B cell (primary cell): ENCODE data around the gene DHX15. TPM values are rescaled to one million over a fixed set of nuclear protein-coding genes. Genes with fewer than 3 reads are reported as not detected.

Source experiments
- ATAC-seq: fragments of 200-7000 bp; cut with Tn5 transposase; one replicate; pipeline ENCODE4 v1.10.0; 2021; ENCODE audit warnings: low read depth, mild to moderate bottlenecking, moderate number of reproducible peaks, moderate library complexity
- CTCF ChIA-PET: fragments of 350-600 bp; sonication (Branson Sonifier 250); formaldehyde crosslinking; loops from one replicate; lab custom pipeline; 2021; ENCODE audit warnings: antibody characterized with exemption, inconsistent platforms; lab: Charles Lee
- POLR2A ChIA-PET: fragments of 350-600 bp; sonication (Branson Sonifier 250); formaldehyde crosslinking; loops from one replicate; lab custom pipeline; 2021; ENCODE audit warnings: antibody characterized with exemption; lab: Charles Lee
- DNase-seq: peaks from one replicate; pipeline ENCODE4 v3.0.0; 2013
- H2AFZ ChIP-seq: 2 replicates; pipeline ENCODE4 v1.6.1; 2012; ENCODE audit warnings: mild to moderate bottlenecking, low read depth, low read length; ENCODE audit not compliant: insufficient read depth, poor library complexity, severe bottlenecking
- H3K27ac ChIP-seq, 2 donors: 1 replicate in 1 of 2; 2 replicates in 1 of 2; pipeline ENCODE4 v1.5.1; 2012 to 2013; ENCODE audit warnings: low read length in 2 of 2, mild to moderate bottlenecking in 2 of 2, moderate library complexity in 1 of 2
- H3K27me3 ChIP-seq, 4 experiments: fragments of 200-600 bp in 1 of 4; sonication (generic) in 1 of 4; replicated peaks in 1 of 4; 1 replicate in 2 of 4; 2 replicates in 2 of 4; pipeline versions ENCODE4 v1.6.1 to v1.7.0; 2013 to 2016; ENCODE audit warnings: low read length in 3 of 4, mild to moderate bottlenecking in 2 of 4, mixed read lengths in 1 of 4, moderate library complexity in 1 of 4; ENCODE audit not compliant: insufficient read depth in 4 of 4, control insufficient read depth in 3 of 4; ENCODE audit errors: control extremely low read depth in 1 of 4
- H3K36me3 ChIP-seq, 2 experiments: replicated peaks in 1 of 2; 1 replicate in 1 of 2; 2 replicates in 1 of 2; pipeline versions ENCODE4 v1.6.1 to v1.7.1; 2013; ENCODE audit warnings: low read length in 1 of 2; ENCODE audit not compliant: insufficient read depth in 2 of 2, control insufficient read depth in 1 of 2; ENCODE audit errors: control extremely low read depth in 1 of 2, extremely low read depth in 1 of 2
- H3K4me1 ChIP-seq, 2 donors: fragments of 200-600 bp in 1 of 2; sonication (generic) in 1 of 2; 1 replicate in 1 of 2; 2 replicates in 1 of 2; pipeline versions ENCODE4 v1.5.1 to v1.6.1; 2013 to 2017; ENCODE audit warnings: low read length in 2 of 2; ENCODE audit not compliant: control insufficient read depth in 2 of 2, insufficient read depth in 2 of 2
- H3K4me2 ChIP-seq: replicated peaks from 2 replicates; pipeline ENCODE3; 2012; ENCODE audit warnings: mild to moderate bottlenecking, low read depth, low read length; ENCODE audit not compliant: poor library complexity, severe bottlenecking
- H3K4me3 ChIP-seq, 5 experiments: fragments of 200-600 bp in 1 of 5; sonication (generic) in 1 of 5; 1 replicate in 3 of 5; 2 replicates in 2 of 5; pipeline versions ENCODE4 v1.5.1 to v1.7.0; 2011 to 2016; ENCODE audit warnings: low read length in 4 of 5, mild to moderate bottlenecking in 4 of 5, low read depth in 2 of 5, control low read depth in 1 of 5, moderate library complexity in 1 of 5; ENCODE audit not compliant: insufficient read depth in 1 of 5; ENCODE audit errors: control extremely low read depth in 1 of 5, extremely low read depth in 1 of 5
- H3K79me2 ChIP-seq: fragments of 200-600 bp; sonication (generic); one replicate; pipeline ENCODE4 v1.6.0; 2016; ENCODE audit warnings: low read length; ENCODE audit not compliant: control insufficient read depth, insufficient read depth
- H3K9ac ChIP-seq: fragments of 200-600 bp; sonication (generic); 2 replicates; pipeline ENCODE4 v1.6.1; 2017; ENCODE audit warnings: mild to moderate bottlenecking, low read length, moderate library complexity
- H3K9me3 ChIP-seq, 3 donors: one replicate each; pipeline versions ENCODE4 v1.6.1 to v1.7.1; 2013; ENCODE audit warnings: low read length in 2 of 3; ENCODE audit not compliant: control insufficient read depth in 2 of 3, insufficient read depth in 1 of 3; ENCODE audit errors: control extremely low read depth in 1 of 3
- H4K20me1 ChIP-seq: 2 replicates; pipeline ENCODE4 v1.6.0; 2012; ENCODE audit warnings: mild to moderate bottlenecking, low read length; ENCODE audit not compliant: insufficient read depth, control insufficient read depth, poor library complexity, severe bottlenecking
- H3K27ac Mint-ChIP-seq: one replicate; pipeline ENCODE4 v1.8.0; 2021; ENCODE audit warnings: mixed read lengths
- H3K27me3 Mint-ChIP-seq: one replicate; pipeline ENCODE4 v1.8.0; 2021; ENCODE audit warnings: mixed read lengths
- H3K4me1 Mint-ChIP-seq: one replicate; pipeline ENCODE4 v1.8.0; 2021; ENCODE audit warnings: mixed read lengths
- H3K4me3 Mint-ChIP-seq: one replicate; pipeline ENCODE4 v1.8.0; 2021; ENCODE audit warnings: mixed read lengths
- H3K9me3 Mint-ChIP-seq: one replicate; pipeline ENCODE4 v1.8.0; 2022; ENCODE audit warnings: mixed read lengths; ENCODE audit not compliant: insufficient read depth
- EZH2 ChIP-seq: IDR thresholded peaks from 2 replicates; pipeline ENCODE4 v1.6.1; 2012; ENCODE audit warnings: borderline replicate concordance, low read depth, mild to moderate bottlenecking, moderate library complexity, low read length; ENCODE audit not compliant: insufficient read depth, poor library complexity, severe bottlenecking
- WGBS: methylation state at CpG from one replicate; pipeline ENCODE4 v1.1.5; 2013; ENCODE audit warnings: missing lambda C conversion rate; ENCODE audit not compliant: insufficient coverage; 5-methylcytosine and 5-hydroxymethylcytosine counted together
- intact Hi-C: fragments of 100-400 bp; cut with micrococcal nuclease; formaldehyde crosslinking; loops from one replicate; pipeline ENCODE4 v1.10.0; 2022
- polyA plus RNA-seq: library from polyadenylated mRNA; depleted of rRNA; stranded (reverse); fragments of >200 nt; gene quantifications from 2 replicates; pipeline ENCODE4 v1.2.3, GENCODE V29; 2012
- small RNA-seq: library from RNA; depleted of rRNA; stranded (forward); fragments of <200 nt; gene quantifications from one replicate; pipeline ENCODE3, GENCODE V24; 2012; ENCODE audit warnings: low replicate concordance, low read depth; ENCODE audit not compliant: insufficient read length
- total RNA-seq, 2 donors: library from RNA; stranded (reverse); fragments of 120-200 nt in 1 of 2; gene quantifications; 1 replicate in 1 of 2; 2 replicates in 1 of 2; pipeline versions ENCODE4 v1.2.3 to v1.2.4, GENCODE V29; 2013 to 2022
- TF ChIP-seq, protein P1 (sequence below): fragments of 200-600 bp; IDR thresholded peaks from one replicate; pipeline ENCODE4 v1.8.0; 2022; ENCODE audit warnings: antibody characterized with exemption, mild to moderate bottlenecking

Gene DHX15
- total and polyA plus RNA-seq, 2 donors (not counting 1 experiment from before 2014, with no cell fraction given), result 58.8 to 162 TPM

DNA sequence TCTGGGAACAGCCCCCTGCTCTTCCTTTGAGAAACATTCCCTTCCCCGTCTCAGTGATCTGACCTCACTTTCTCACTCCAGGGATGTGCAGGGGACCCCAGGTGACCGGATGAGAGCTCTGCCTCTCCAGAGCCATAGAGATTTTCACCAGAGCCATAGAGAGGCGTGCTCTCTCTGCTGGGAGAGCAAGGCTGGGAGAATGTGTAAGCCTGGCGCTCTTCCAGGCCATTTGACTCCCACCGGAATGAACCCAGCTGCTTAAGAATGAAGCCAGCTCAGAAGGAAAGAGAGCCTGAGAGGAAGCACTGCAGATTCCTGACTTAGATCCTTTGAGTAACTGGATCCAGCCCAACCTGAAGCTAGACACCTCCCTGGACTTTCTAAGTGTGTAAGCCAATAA, 106.4 kb downstream of the DHX15 start:
- CTCF ChIA-PET, result interaction anchor here (1.0 kb wide), 1 partner anchor 10 kb away, joined by 3 read pairs; no protein-coding TSS in a partner anchor
- intact Hi-C loops, result no loop called here
- H3K27me3 ChIP-seq, result peaks cover 0 to 11% (median 6%) of the 10 kb centered on the region in 4 experiments
- TF ChIP-seq EZH2, result no peak
- TF ChIP-seq, protein P1, sequence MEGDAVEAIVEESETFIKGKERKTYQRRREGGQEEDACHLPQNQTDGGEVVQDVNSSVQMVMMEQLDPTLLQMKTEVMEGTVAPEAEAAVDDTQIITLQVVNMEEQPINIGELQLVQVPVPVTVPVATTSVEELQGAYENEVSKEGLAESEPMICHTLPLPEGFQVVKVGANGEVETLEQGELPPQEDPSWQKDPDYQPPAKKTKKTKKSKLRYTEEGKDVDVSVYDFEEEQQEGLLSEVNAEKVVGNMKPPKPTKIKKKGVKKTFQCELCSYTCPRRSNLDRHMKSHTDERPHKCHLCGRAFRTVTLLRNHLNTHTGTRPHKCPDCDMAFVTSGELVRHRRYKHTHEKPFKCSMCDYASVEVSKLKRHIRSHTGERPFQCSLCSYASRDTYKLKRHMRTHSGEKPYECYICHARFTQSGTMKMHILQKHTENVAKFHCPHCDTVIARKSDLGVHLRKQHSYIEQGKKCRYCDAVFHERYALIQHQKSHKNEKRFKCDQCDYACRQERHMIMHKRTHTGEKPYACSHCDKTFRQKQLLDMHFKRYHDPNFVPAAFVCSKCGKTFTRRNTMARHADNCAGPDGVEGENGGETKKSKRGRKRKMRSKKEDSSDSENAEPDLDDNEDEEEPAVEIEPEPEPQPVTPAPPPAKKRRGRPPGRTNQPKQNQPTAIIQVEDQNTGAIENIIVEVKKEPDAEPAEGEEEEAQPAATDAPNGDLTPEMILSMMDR, result no peak
- no peak overlapping the region for H3K4me2 ChIP-seq
- H3K4me1 ChIP-seq, result peaks cover 5 to 6% of the 10 kb centered on the region in 2 donors
- Mint-ChIP-seq H3K27me3 (peaks cover 69% of the 10 kb centered on the region), H3K4me1 (peaks cover 4% of the 10 kb centered on the region), H3K9me3 (no peaks in the 10 kb centered on the region), H3K27ac (no peak overlapping the region), H3K4me3 (no peak overlapping the region)
- DNase-seq (no peak), ATAC-seq (no peak)
- H3K36me3 ChIP-seq, result no peaks in the 10 kb centered on the region
- POLR2A ChIA-PET, result no interaction called here
- no peak overlapping the region for H2AFZ ChIP-seq
- H3K9me3 ChIP-seq, result no peaks in the 10 kb centered on the region
- H4K20me1 ChIP-seq, result no peaks in the 10 kb centered on the region
- H3K79me2 ChIP-seq, result no peaks in the 10 kb centered on the region
- H3K9ac ChIP-seq, result no peak overlapping the region
- 61% methylated on average over 4 of the region's 5 CpGs for WGBS
- no peak overlapping the region for H3K4me3 ChIP-seq
- H3K27ac ChIP-seq, result no peak overlapping the region

Small RNA genes within 50 kb of the gene (small RNA-seq; reads per million reads assigned to genes)
- gene MIR573 (not detected), gene RN7SL16P (not detected)

Other genes starting within 250 kb of the DHX15 start
- not detected in 2 replicates for gene SOD3, start 211.0 kb upstream of the DHX15 start, total RNA-seq
- not detected in 2 replicates for gene SOD3, start 211.0 kb upstream of the DHX15 start, polyA plus RNA-seq